ENCODE results near the gene COA6. TPM values are rescaled to one million over a fixed set of nuclear protein-coding genes. Genes with fewer than 3 reads are reported as not detected.

The COA6 gene
- total RNA-seq, 1 donor from 2014 or later = 15.7 TPM

- H3K4me3 ChIP-seq = no peak overlapping the region
- no peak overlapping the region for H3K27ac ChIP-seq
- H3K9me3 ChIP-seq = no peaks in the 10 kb centered on the region
- DNase-seq (ENCODE audit: extremely low spot score in 2 of 2) = no peak
- TF ChIP-seq CTCF (IDR thresholded peaks at IDR 0.05) (no peak), POLR2AphosphoS5 (IDR thresholded peaks at IDR 0.05; ENCODE audit: insufficient read depth in 1 of 2, low read depth in 1 of 2) (no peak)
- H3K27me3 ChIP-seq = no peaks in the 10 kb centered on the region
- intact Hi-C loops (cut with DNase I) = no loop called here
- H3K36me3 ChIP-seq = no peaks in the 10 kb centered on the region
- H3K4me1 ChIP-seq = no peaks in the 10 kb centered on the region
These were observed 27.5 kb downstream of the COA6 start for GRCh38 chr1:234400773-234401172.

- Histone ChIP-seq H3K27me3 (no peaks in the 10 kb centered on the region), H3K36me3 (no peaks in the 10 kb centered on the region), H3K4me3 (no peak overlapping the region), H3K27ac (no peak overlapping the region), H3K4me1 (no peaks in the 10 kb centered on the region), H3K9me3 (no peaks in the 10 kb centered on the region)
- intact Hi-C loops (cut with DNase I) = no loop called here
- TF ChIP-seq POLR2A (IDR thresholded peaks at IDR 0.05) = no peak
- no peak for TF ChIP-seq CTCF (IDR thresholded peaks at IDR 0.05)
- TF ChIP-seq POLR2AphosphoS5 (IDR thresholded peaks at IDR 0.05; ENCODE audit: insufficient read depth in 1 of 2, low read depth in 1 of 2) = no peak
- DNase-seq (ENCODE audit: extremely low spot score in 2 of 2) = no peak
These were observed 28.4 kb downstream of the COA6 start for GRCh38 chr1:234401658-234402057.

GRCh38 chr1:234402939-234403338, 29.7 kb downstream of the COA6 start:
- DNase-seq (ENCODE audit: extremely low spot score in 2 of 2) = no peak
- intact Hi-C loops (cut with DNase I) = no loop called here

GRCh38 chr1:234405676-234406075, 32.4 kb downstream of the COA6 start:
- intact Hi-C loops (cut with DNase I) = no loop called here
- Histone ChIP-seq H3K4me3 (no peak overlapping the region), H3K9me3 (no peaks in the 10 kb centered on the region), H3K36me3 (no peaks in the 10 kb centered on the region), H3K27ac (no peak overlapping the region), H3K27me3 (no peaks in the 10 kb centered on the region), H3K4me1 (no peaks in the 10 kb centered on the region)
- no peak for DNase-seq (ENCODE audit: extremely low spot score in 2 of 2)
- TF ChIP-seq POLR2A (IDR thresholded peaks at IDR 0.05) (no peak), CTCF (IDR thresholded peaks at IDR 0.05) (no peak), POLR2AphosphoS5 (IDR thresholded peaks at IDR 0.05; ENCODE audit: insufficient read depth in 1 of 2, low read depth in 1 of 2) (no peak)

More at GRCh38 chr1:234402939-234403338, 29.7 kb downstream of the COA6 start:
- no peak for TF ChIP-seq CTCF (IDR thresholded peaks at IDR 0.05)
- no peaks in the 10 kb centered on the region for H3K9me3 ChIP-seq
- no peaks in the 10 kb centered on the region for H3K27me3 ChIP-seq
- no peaks in the 10 kb centered on the region for H3K4me1 ChIP-seq
- H3K36me3 ChIP-seq = no peaks in the 10 kb centered on the region
- H3K4me3 ChIP-seq = no peak overlapping the region
- no peak overlapping the region for H3K27ac ChIP-seq

GRCh38 chr1:234406871-234407270, 33.6 kb downstream of the COA6 start:
- TF ChIP-seq POLR2AphosphoS5 (IDR thresholded peaks at IDR 0.05; ENCODE audit: insufficient read depth in 1 of 2, low read depth in 1 of 2) (no peak), CTCF (IDR thresholded peaks at IDR 0.05) (no peak), POLR2A (IDR thresholded peaks at IDR 0.05) (no peak)
- no peak overlapping the region for H3K27ac ChIP-seq

More at GRCh38 chr1:234406871-234407270, 33.6 kb downstream of the COA6 start:
- no peak for DNase-seq (ENCODE audit: extremely low spot score in 2 of 2)
- Histone ChIP-seq H3K4me1 (no peaks in the 10 kb centered on the region), H3K36me3 (no peaks in the 10 kb centered on the region), H3K4me3 (no peak overlapping the region), H3K9me3 (no peaks in the 10 kb centered on the region), H3K27me3 (no peaks in the 10 kb centered on the region)
- intact Hi-C loops (cut with DNase I) = no loop called here
